Endothelial cell (in vitro differentiated cells): ENCODE measurements around the gene AGAP2. TPM values are rescaled to one million over a fixed set of nuclear protein-coding genes. Genes with fewer than 3 reads are reported as not detected.

Experiments
- DNase-seq: peaks from one replicate; pipeline ENCODE4 v3.0.0; 2021; ENCODE audit warnings: low spot score
- H3K27ac Mint-ChIP-seq: one replicate; pipeline ENCODE4 v1.8.0; 2021; ENCODE audit warnings: mixed read lengths, inconsistent platforms; ENCODE audit not compliant: unreplicated experiment
- H3K27me3 Mint-ChIP-seq: one replicate; pipeline ENCODE4 v1.8.0; 2021; ENCODE audit warnings: mild to moderate bottlenecking, moderate library complexity, mixed read lengths, inconsistent platforms; ENCODE audit not compliant: unreplicated experiment
- H3K36me3 Mint-ChIP-seq: one replicate; pipeline ENCODE4 v1.8.0; 2021; ENCODE audit warnings: mild to moderate bottlenecking, low read depth, mixed read lengths, inconsistent platforms; ENCODE audit not compliant: unreplicated experiment
- H3K4me1 Mint-ChIP-seq: one replicate; pipeline ENCODE4 v1.8.0; 2021; ENCODE audit warnings: mild to moderate bottlenecking, mixed read lengths, inconsistent platforms; ENCODE audit not compliant: unreplicated experiment
- H3K4me3 Mint-ChIP-seq: one replicate; pipeline ENCODE4 v1.8.0; 2021; ENCODE audit warnings: mild to moderate bottlenecking, mixed read lengths, inconsistent platforms; ENCODE audit not compliant: unreplicated experiment
- H3K9me3 Mint-ChIP-seq: one replicate; pipeline ENCODE4 v1.8.0; 2021; ENCODE audit warnings: mixed read lengths, inconsistent platforms; ENCODE audit not compliant: unreplicated experiment
- CTCF ChIP-seq: fragments of 200-600 bp; sonication (generic); IDR thresholded peaks from one replicate; pipeline ENCODE4 v1.5.0; 2021; ENCODE audit warnings: antibody characterized with exemption; ENCODE audit not compliant: unreplicated experiment
- total RNA-seq: library from RNA; stranded (reverse); fragmentation: NEBNext Ultra II Directional; extraction: Animal tissue kit (Norgen Biotek cat#: 25700); gene quantifications from one replicate; pipeline ENCODE4 v1.2.1, GENCODE V29; 2021; ENCODE audit not compliant: unreplicated experiment

Gene AGAP2
- total RNA-seq, 1 donor from 2014 or later = 27.0 TPM

- Mint-ChIP-seq H3K4me1 (peaks cover 24% of the 10 kb centered on the region), H3K36me3 (peaks cover 9% of the 10 kb centered on the region), H3K9me3 (no peaks in the 10 kb centered on the region), H3K4me3 (peak overlapping the region; percentile 54), H3K27me3 (peaks cover 19% of the 10 kb centered on the region), H3K27ac (no peak overlapping the region)
- no peak for TF ChIP-seq CTCF
- DNase-seq = no peak
These were observed 31.1 kb upstream of the AGAP2 start for GRCh38 chr12:57769594-57769993.

- no peak overlapping the region for H3K4me3 Mint-ChIP-seq
- DNase-seq = no peak
- TF ChIP-seq CTCF = no peak
These were observed 29.3 kb upstream of the AGAP2 start for GRCh38 chr12:57767876-57768275.

GRCh38 chr12:57767305-57767698 lies 28.8 kb upstream of the AGAP2 start:
- TF ChIP-seq CTCF = no peak
- Mint-ChIP-seq H3K9me3 (no peaks in the 10 kb centered on the region), H3K27ac (no peak overlapping the region), H3K27me3 (peaks cover 34% of the 10 kb centered on the region), H3K4me3 (no peak overlapping the region), H3K4me1 (peaks cover 34% of the 10 kb centered on the region), H3K36me3 (peaks cover 11% of the 10 kb centered on the region)
- no peak for DNase-seq

More at GRCh38 chr12:57767876-57768275, 29.3 kb upstream of the AGAP2 start:
- no peak overlapping the region for H3K27ac Mint-ChIP-seq
- H3K36me3 Mint-ChIP-seq = peaks cover 11% of the 10 kb centered on the region
- H3K4me1 Mint-ChIP-seq = peaks cover 35% of the 10 kb centered on the region
- peaks cover 33% of the 10 kb centered on the region for H3K27me3 Mint-ChIP-seq
- H3K9me3 Mint-ChIP-seq = no peaks in the 10 kb centered on the region

GRCh38 chr12:57766464-57767304 lies 28.1 kb upstream of the AGAP2 start, which contains the start of gene CYP27B1:
Gene CYP27B1 (minus strand): TSS chr12:57767078. CDS start chr12:57767041, 37 bp downstream.
- Mint-ChIP-seq H3K4me3 (peak within 1 kb of the TSS; percentile 65), H3K4me1 (peaks cover 32% of the 10 kb centered on the region), H3K36me3 (peaks cover 11% of the 10 kb centered on the region), H3K27me3 (peaks cover 34% of the 10 kb centered on the region), H3K27ac (no peak within 1 kb of the TSS), H3K9me3 (no peaks in the 10 kb centered on the region)
- DNase-seq = no peak
- no peak for TF ChIP-seq CTCF

GRCh38 chr12:57765698-57766463 lies 27.3 kb upstream of the AGAP2 start:
- Mint-ChIP-seq H3K4me3 (peak overlapping the region; percentile 65), H3K9me3 (no peaks in the 10 kb centered on the region), H3K4me1 (peaks cover 28% of the 10 kb centered on the region), H3K27me3 (peaks cover 32% of the 10 kb centered on the region), H3K36me3 (peaks cover 8% of the 10 kb centered on the region), H3K27ac (no peak overlapping the region)
- DNase-seq = no peak
- no peak for TF ChIP-seq CTCF
